Measurements from ENCODE around the gene SIGLEC8.

Gene SIGLEC8

DNA sequence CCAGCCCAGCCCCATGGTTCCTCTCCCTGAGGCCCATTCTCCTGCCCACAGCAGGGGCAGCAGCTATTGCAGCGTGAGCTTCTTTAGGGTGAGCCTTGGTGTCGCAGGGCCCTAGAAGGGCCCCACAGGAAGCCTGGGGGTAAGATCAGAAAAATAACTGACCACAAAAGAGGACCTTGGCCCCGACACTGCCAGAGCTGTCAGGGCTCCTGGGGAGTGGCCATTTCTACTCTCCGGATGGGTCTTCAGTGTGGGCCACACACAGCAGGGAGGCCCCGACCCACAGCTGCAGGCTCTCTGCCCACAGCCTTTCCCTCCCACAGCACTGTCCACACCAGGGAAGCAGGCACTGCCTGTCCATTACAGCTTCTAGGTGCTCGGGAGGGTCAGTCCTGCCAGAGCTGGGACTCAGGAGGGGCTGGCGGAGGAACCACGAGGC lies 3.5 kb upstream of the SIGLEC8 start:
- no peak for DNase-seq (ENCODE audit: low read depth, low spot score)
- in situ Hi-C loops (cut with HindIII; ENCODE audit: low sequenced_read_pairs), result no loop called here
- TF ChIP-seq CTCF (IDR thresholded peaks at IDR 0.05; ENCODE audit: low read depth, low read length), result no peak
- no peak overlapping the region for H3K4me3 ChIP-seq (ENCODE audit: low read depth, low read length)

DNA sequence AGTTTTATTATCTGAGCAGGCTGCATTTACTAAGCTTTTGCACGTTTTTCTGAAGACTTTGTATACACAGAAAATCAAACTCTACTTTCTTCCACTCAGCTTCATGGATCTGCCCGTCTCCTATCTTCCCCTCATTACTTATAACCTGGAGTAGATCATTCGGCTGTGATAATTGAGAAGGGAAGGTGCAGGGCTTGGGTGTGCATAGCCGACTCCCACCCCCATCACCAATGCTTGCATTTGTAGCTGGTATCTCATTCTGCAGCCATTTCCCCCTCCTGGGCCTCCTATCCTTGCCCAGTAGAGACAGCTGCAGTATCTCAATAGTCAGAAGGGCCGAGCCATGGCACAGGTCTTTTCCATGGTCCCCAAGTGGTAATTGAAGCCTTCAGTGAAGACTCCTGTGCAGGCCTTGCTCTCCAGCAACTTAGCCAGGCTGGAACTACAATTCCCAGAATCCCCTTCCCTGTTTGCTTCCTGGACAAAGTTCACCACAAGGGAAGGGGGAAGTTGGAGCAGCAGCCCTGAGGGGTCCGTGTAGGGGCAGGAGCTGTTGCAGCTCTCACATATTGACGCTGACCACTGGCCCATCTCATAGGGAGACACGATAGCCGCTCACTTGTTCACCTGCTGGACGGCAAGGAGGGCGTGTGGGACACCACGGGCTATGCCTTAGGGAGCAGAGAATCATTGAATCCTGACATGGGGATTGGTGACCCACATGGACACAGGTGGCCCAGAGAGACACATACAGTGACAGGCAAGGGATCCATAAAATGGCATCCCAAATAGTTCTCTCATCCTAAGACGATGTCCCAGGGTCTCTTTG lies 2.1 kb upstream of the SIGLEC8 start:
- DNase-seq (ENCODE audit: low read depth, low spot score), result no peak
- H3K4me3 ChIP-seq (ENCODE audit: low read depth, low read length), result no peak overlapping the region
- in situ Hi-C loops (cut with HindIII; ENCODE audit: low sequenced_read_pairs), result no loop called here
- no peak for TF ChIP-seq CTCF (IDR thresholded peaks at IDR 0.05; ENCODE audit: low read depth, low read length)

DNA sequence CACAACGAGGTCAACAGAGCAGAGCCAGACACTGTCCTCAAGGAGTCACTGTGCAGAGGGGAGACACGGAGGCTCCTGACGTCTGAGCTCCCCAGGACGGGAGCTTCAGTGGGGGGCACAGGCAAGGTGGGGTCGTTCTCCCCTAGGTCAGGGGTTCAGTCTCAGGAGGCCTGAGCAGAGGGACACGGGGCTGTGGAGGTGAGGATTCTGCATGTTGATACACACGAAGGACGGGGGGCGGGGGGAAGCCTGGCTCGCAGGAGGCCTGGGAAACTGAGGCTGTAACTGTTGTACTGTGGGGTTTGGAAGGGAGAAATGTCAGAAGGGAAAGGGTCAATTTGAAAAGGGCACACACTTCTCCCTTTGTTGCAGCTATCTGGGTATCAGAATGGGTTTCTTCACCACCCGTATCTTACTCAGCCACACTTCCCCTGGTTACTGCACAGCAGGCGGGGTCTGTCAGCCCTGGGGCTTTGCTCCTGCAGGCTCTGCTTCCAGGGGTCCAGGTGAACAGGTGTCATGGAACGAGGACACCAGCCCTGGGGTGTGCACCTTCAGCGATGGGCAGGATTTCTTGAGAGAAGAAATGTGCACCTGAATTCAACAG lies 748 bp upstream of the SIGLEC8 start:
- DNase-seq (ENCODE audit: low read depth, low spot score), result no peak
- TF ChIP-seq CTCF (IDR thresholded peaks at IDR 0.05; ENCODE audit: low read depth, low read length), result no peak
- in situ Hi-C loops (cut with HindIII; ENCODE audit: low sequenced_read_pairs), result no loop called here
- no peak overlapping the region for H3K4me3 ChIP-seq (ENCODE audit: low read depth, low read length)

- in situ Hi-C loops (cut with HindIII; ENCODE audit: low sequenced_read_pairs), result no loop called here
- DNase-seq (ENCODE audit: low read depth, low spot score), result no peak
- TF ChIP-seq CTCF (IDR thresholded peaks at IDR 0.05; ENCODE audit: low read depth, low read length), result no peak
- no peak overlapping the region for H3K4me3 ChIP-seq (ENCODE audit: low read depth, low read length)
These were observed 772 bp downstream of the SIGLEC8 start for GRCh38 chr19:51457351-51458013.

DNA sequence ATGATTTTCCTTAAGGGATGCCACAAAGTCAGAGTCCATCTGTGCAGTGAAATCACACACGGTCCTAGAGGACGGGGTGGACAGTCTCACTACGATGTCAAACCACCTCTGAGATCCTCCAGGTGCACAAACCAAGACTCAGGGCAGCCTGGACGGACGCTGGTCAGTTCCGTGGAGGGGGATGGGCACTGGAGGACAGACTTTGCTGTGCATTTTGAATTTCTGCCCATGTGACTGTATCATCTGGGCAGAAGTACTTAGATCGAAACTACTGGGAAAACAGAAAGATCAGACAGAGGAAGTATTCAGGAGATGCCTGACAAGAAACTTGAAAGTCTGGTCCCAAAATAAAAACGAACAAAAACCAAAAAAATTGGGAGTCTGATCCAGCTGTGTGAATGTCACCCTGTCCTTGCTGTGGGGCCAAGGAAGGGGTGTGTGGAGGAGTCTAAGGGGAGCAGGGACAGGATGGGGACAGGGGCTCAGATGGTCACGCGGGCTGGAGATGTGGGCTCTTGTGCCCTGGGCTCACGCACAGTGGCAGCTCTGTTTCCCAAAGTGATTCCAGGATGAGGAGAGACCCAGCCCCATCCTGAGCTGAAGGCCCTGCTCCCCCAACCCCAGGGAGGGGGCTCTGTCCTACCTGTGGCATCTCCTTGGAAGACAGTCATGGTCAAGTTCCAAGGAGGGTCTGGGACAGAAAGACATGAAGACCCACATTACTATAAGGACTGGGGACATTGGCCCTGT lies 1.5 kb downstream of the SIGLEC8 start:
- H3K4me3 ChIP-seq (ENCODE audit: low read depth, low read length), result no peak overlapping the region
- no peak for TF ChIP-seq CTCF (IDR thresholded peaks at IDR 0.05; ENCODE audit: low read depth, low read length)
- DNase-seq (ENCODE audit: low read depth, low spot score), result no peak
- in situ Hi-C loops (cut with HindIII; ENCODE audit: low sequenced_read_pairs), result no loop called here

DNA sequence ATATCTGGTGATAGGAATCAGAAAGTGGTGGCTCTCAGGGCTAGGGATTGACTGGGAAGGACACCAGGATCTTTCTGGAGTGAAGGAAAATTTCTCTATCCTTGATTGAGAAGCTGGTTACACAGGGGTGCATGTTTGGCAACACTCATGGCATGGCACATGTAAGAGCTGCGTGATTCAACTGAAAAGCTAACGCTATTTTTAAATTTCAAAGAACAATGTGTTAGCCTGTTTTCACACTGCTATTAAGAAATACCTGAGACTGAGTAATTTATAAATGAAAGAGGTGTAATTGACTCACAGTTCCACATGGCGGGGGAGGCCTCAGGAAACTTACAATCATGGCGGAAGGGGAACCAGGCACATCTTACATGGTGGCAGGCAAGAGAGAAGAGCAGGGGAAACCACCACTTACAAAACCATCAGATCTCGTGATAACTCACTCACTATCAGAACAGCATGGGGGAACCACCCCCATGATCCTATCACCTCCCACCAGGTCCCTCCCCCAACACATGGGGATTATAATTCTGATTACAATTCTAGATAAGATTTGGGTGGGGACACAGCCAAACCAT lies 7.4 kb downstream of the SIGLEC8 start:
- no peak for TF ChIP-seq CTCF (IDR thresholded peaks at IDR 0.05; ENCODE audit: low read depth, low read length)
- no peak for DNase-seq (ENCODE audit: low read depth, low spot score)
- no peak overlapping the region for H3K4me3 ChIP-seq (ENCODE audit: low read depth, low read length)
- in situ Hi-C loops (cut with HindIII; ENCODE audit: low sequenced_read_pairs), result no loop called here
